HL-60 (cell line): ENCODE results near the gene MAN2B2.

Source experiments
- POLR2AphosphoS5 ChIP-seq: IDR thresholded peaks from 2 replicates; pipeline ENCODE4 v1.6.1; 2012; ENCODE audit warnings: low read depth
- TF ChIP-seq, protein P1 (sequence below): IDR thresholded peaks from one replicate; pipeline ENCODE4 v1.5.1; 2011; ENCODE audit warnings: low read length, control low read depth, inconsistent platforms; ENCODE audit not compliant: insufficient read depth
- TF ChIP-seq, protein P2 (sequence below): IDR thresholded peaks from 2 replicates; pipeline ENCODE4 v1.6.1; 2012; ENCODE audit warnings: low read depth; ENCODE audit not compliant: insufficient replicate concordance

DNA sequence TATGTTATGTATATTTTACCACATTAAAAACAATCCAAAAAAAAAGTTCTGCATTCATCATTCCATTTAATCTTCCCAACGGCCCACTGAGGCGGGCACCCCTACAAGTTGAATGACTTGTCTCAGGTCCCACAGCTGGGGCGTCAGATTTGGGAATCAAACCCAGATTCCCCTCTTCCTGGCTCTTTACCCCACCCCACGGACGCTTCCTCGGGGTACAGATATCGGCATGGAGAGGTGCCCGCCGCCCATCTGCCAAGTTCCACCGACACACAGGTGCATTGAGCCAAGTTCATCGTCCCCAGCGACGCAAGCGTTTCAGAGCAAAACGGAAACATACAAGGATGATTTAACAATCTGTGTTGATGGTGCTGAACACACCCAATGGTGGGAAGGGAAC is 36.9 kb upstream of the MAN2B2 start:
- TF ChIP-seq, protein P1, sequence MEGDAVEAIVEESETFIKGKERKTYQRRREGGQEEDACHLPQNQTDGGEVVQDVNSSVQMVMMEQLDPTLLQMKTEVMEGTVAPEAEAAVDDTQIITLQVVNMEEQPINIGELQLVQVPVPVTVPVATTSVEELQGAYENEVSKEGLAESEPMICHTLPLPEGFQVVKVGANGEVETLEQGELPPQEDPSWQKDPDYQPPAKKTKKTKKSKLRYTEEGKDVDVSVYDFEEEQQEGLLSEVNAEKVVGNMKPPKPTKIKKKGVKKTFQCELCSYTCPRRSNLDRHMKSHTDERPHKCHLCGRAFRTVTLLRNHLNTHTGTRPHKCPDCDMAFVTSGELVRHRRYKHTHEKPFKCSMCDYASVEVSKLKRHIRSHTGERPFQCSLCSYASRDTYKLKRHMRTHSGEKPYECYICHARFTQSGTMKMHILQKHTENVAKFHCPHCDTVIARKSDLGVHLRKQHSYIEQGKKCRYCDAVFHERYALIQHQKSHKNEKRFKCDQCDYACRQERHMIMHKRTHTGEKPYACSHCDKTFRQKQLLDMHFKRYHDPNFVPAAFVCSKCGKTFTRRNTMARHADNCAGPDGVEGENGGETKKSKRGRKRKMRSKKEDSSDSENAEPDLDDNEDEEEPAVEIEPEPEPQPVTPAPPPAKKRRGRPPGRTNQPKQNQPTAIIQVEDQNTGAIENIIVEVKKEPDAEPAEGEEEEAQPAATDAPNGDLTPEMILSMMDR, result no peak
- TF ChIP-seq POLR2AphosphoS5, result no peak
- TF ChIP-seq, protein P2, sequence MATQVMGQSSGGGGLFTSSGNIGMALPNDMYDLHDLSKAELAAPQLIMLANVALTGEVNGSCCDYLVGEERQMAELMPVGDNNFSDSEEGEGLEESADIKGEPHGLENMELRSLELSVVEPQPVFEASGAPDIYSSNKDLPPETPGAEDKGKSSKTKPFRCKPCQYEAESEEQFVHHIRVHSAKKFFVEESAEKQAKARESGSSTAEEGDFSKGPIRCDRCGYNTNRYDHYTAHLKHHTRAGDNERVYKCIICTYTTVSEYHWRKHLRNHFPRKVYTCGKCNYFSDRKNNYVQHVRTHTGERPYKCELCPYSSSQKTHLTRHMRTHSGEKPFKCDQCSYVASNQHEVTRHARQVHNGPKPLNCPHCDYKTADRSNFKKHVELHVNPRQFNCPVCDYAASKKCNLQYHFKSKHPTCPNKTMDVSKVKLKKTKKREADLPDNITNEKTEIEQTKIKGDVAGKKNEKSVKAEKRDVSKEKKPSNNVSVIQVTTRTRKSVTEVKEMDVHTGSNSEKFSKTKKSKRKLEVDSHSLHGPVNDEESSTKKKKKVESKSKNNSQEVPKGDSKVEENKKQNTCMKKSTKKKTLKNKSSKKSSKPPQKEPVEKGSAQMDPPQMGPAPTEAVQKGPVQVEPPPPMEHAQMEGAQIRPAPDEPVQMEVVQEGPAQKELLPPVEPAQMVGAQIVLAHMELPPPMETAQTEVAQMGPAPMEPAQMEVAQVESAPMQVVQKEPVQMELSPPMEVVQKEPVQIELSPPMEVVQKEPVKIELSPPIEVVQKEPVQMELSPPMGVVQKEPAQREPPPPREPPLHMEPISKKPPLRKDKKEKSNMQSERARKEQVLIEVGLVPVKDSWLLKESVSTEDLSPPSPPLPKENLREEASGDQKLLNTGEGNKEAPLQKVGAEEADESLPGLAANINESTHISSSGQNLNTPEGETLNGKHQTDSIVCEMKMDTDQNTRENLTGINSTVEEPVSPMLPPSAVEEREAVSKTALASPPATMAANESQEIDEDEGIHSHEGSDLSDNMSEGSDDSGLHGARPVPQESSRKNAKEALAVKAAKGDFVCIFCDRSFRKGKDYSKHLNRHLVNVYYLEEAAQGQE, result no peak
